H1 (cell line): Measurements from ENCODE around the gene ARHGAP24. TPM values are rescaled to one million over a fixed set of nuclear protein-coding genes. Genes with fewer than 3 reads are reported as not detected.

Source experiments
- CTCF ChIA-PET: fragments of 300-600 bp; sonication (Branson Sonifier 250); formaldehyde crosslinking; loops from one replicate; lab custom pipeline; 2021; ENCODE audit not compliant: partially characterized antibody; lab: Charles Lee
- POLR2A ChIA-PET: fragments of 300-600 bp; sonication (Branson Sonifier 250); formaldehyde crosslinking; loops from one replicate; lab custom pipeline; 2021; ENCODE audit warnings: inconsistent platforms; ENCODE audit not compliant: partially characterized antibody; lab: Charles Lee
- DNase-seq, 2 experiments: peaks; one replicate each; pipeline versions ENCODE4 v3.0.0 to v3.0.0-alpha.2; 2010 to 2022; ENCODE audit warnings: low spot score in 2 of 2, low read depth in 1 of 2, mixed read lengths in 1 of 2
- FAIRE-seq: peaks from 2 replicates; lab custom pipeline; 2011; peaks lifted over from hg19 to GRCh38; lab: Jason Lieb, UNC
- H2AFZ ChIP-seq: 2 replicates; pipeline ENCODE4 v1.8.1; 2012; ENCODE audit warnings: low read length, inconsistent platforms
- H2AK5ac ChIP-seq: 2 replicates; pipeline ENCODE4 v1.6.1; 2013; ENCODE audit warnings: low read depth, low read length
- H2BK120ac ChIP-seq: replicated peaks from 2 replicates; pipeline ENCODE3; 2013; ENCODE audit warnings: low read depth, low read length, inconsistent platforms
- H2BK12ac ChIP-seq: 2 replicates; pipeline ENCODE4 v1.6.1; 2013; ENCODE audit warnings: low read depth, low read length
- H2BK15ac ChIP-seq: 2 replicates; pipeline ENCODE4 v1.6.1; 2013; ENCODE audit warnings: low read length
- H2BK20ac ChIP-seq: 2 replicates; pipeline ENCODE4 v1.6.1; 2013; ENCODE audit warnings: low read length
- H2BK5ac ChIP-seq: 2 replicates; pipeline ENCODE4 v1.6.1; 2013; ENCODE audit warnings: low read depth, low read length
- H3K14ac ChIP-seq: 2 replicates; pipeline ENCODE4 v1.6.1; 2013; ENCODE audit warnings: inconsistent platforms; ENCODE audit not compliant: insufficient read length
- H3K18ac ChIP-seq: 2 replicates; pipeline ENCODE4 v1.6.1; 2013; ENCODE audit warnings: low read length; ENCODE audit errors: extremely low read depth
- H3K23ac ChIP-seq: 2 replicates; pipeline ENCODE4 v1.6.1; 2013; ENCODE audit warnings: inconsistent platforms; ENCODE audit not compliant: insufficient read length
- H3K23me2 ChIP-seq: 2 replicates; pipeline ENCODE4 v1.6.1; 2013; ENCODE audit warnings: low read depth, low read length
- H3K27ac ChIP-seq: 2 replicates; pipeline ENCODE4 v1.6.1; 2011; ENCODE audit warnings: low read depth, low read length, inconsistent platforms
- H3K27me3 ChIP-seq, 4 experiments: replicated peaks in 1 of 4; 1 replicate in 1 of 4; 2 replicates in 3 of 4; pipeline versions ENCODE4 v1.6.1 to v1.8.1; 2011 to 2013; ENCODE audit warnings: low read length in 3 of 4, mild to moderate bottlenecking in 3 of 4, inconsistent platforms in 2 of 4, mixed read lengths in 2 of 4, moderate library complexity in 1 of 4; ENCODE audit not compliant: control insufficient read depth in 3 of 4, insufficient read depth in 3 of 4; ENCODE audit errors: extremely low read depth in 1 of 4
- H3K36me3 ChIP-seq, 4 experiments: 2 replicates each; pipeline versions ENCODE4 v1.6.1 to v1.8.1; 2011 to 2013; ENCODE audit warnings: mild to moderate bottlenecking in 4 of 4, low read length in 3 of 4, moderate library complexity in 2 of 4, control low read depth in 1 of 4, inconsistent platforms in 1 of 4; ENCODE audit not compliant: insufficient read depth in 4 of 4, control insufficient read depth in 2 of 4
- H3K4ac ChIP-seq: replicated peaks from 2 replicates; pipeline ENCODE3; 2013; ENCODE audit warnings: low read length, low read depth, mixed read lengths, inconsistent platforms; ENCODE audit not compliant: insufficient read length
- H3K4me1 ChIP-seq, 4 experiments: replicated peaks in 1 of 4; 1 replicate in 1 of 4; 2 replicates in 3 of 4; pipeline versions ENCODE4 v1.6.1 to v1.8.1; 2011 to 2013; ENCODE audit warnings: low read length in 3 of 4, inconsistent platforms in 2 of 4, mixed read lengths in 1 of 4; ENCODE audit not compliant: insufficient read depth in 4 of 4, control insufficient read depth in 3 of 4
- H3K4me2 ChIP-seq, 2 experiments: 2 replicates each; pipeline versions ENCODE4 v1.6.1 to v1.8.1; 2011 to 2013; ENCODE audit warnings: low read depth in 2 of 2, low read length in 2 of 2, control low read depth in 1 of 2, inconsistent platforms in 1 of 2, mild to moderate bottlenecking in 1 of 2; ENCODE audit not compliant: insufficient read depth in 1 of 2
- H3K4me3 ChIP-seq, 4 experiments: fragments of 200-600, 300-600 bp in 1 of 4; sonication (generic), shearing (Covaris generic), sonication (Bioruptor Twin) in 1 of 4; 2 replicates each; pipeline versions ENCODE4 v1.5.1 to v1.8.1; 2011 to 2016; ENCODE audit warnings: low read length in 4 of 4, low read depth in 3 of 4, control low read depth in 2 of 4, inconsistent platforms in 2 of 4, mild to moderate bottlenecking in 2 of 4, mixed read lengths in 1 of 4, moderate library complexity in 1 of 4; ENCODE audit not compliant: insufficient read depth in 2 of 4; ENCODE audit errors: extremely low read depth in 1 of 4
- H3K56ac ChIP-seq: replicated peaks from 2 replicates; pipeline ENCODE3; 2013; ENCODE audit warnings: low read depth, mild to moderate bottlenecking, mixed read lengths, low read length, inconsistent platforms; ENCODE audit not compliant: insufficient read length
- H3K79me1 ChIP-seq: 2 replicates; pipeline ENCODE4 v1.6.1; 2013; ENCODE audit warnings: low read depth, low read length, control low read depth
- H3K79me2 ChIP-seq, 2 experiments: 2 replicates each; pipeline versions ENCODE4 v1.6.1 to v1.8.1; 2012 to 2013; ENCODE audit warnings: low read length in 2 of 2, mild to moderate bottlenecking in 2 of 2, inconsistent platforms in 1 of 2; ENCODE audit not compliant: insufficient read depth in 2 of 2, control insufficient read depth in 1 of 2
- H3K9ac ChIP-seq, 4 experiments: replicated peaks in 1 of 4; 1 replicate in 1 of 4; 2 replicates in 3 of 4; pipeline versions ENCODE4 v1.6.1 to v1.8.1; 2011 to 2013; ENCODE audit warnings: low read depth in 3 of 4, low read length in 3 of 4, control low read depth in 2 of 4, mild to moderate bottlenecking in 2 of 4, moderate library complexity in 2 of 4, inconsistent platforms in 1 of 4; ENCODE audit errors: extremely low read depth in 1 of 4
- H3K9me3 ChIP-seq, 2 experiments: 2 replicates each; pipeline versions ENCODE4 v1.6.1 to v1.8.1; 2012 to 2013; ENCODE audit warnings: mild to moderate bottlenecking in 2 of 2, moderate library complexity in 2 of 2, control low read depth in 1 of 2, inconsistent platforms in 1 of 2, low read depth in 1 of 2, low read length in 1 of 2, mixed read lengths in 1 of 2; ENCODE audit not compliant: insufficient read depth in 2 of 2
- H4K20me1 ChIP-seq, 2 experiments: replicated peaks in 1 of 2; 2 replicates each; pipeline versions ENCODE3 to v1.8.1; 2011 to 2013; ENCODE audit warnings: inconsistent platforms in 2 of 2, low read length in 2 of 2, mild to moderate bottlenecking in 1 of 2; ENCODE audit not compliant: insufficient read depth in 2 of 2, control insufficient read depth in 1 of 2
- H4K5ac ChIP-seq: 2 replicates; pipeline ENCODE4 v1.6.1; 2013; ENCODE audit warnings: low read length, low read depth, mixed read lengths, inconsistent platforms; ENCODE audit not compliant: insufficient read length
- H4K8ac ChIP-seq: 2 replicates; pipeline ENCODE4 v1.8.0; 2013; ENCODE audit warnings: mild to moderate bottlenecking, moderate library complexity, low read length, inconsistent platforms; ENCODE audit not compliant: insufficient read depth; ENCODE audit errors: extremely low read depth
- H4K91ac ChIP-seq: replicated peaks from 2 replicates; pipeline ENCODE3; 2013; ENCODE audit warnings: low read length, mixed read lengths, inconsistent platforms; ENCODE audit not compliant: insufficient read length
- BCL11A ChIP-seq, 2 experiments: IDR thresholded peaks; one replicate each; pipeline ENCODE4 v1.6.1; 2011; ENCODE audit warnings: low read depth in 2 of 2, low read length in 2 of 2, mild to moderate bottlenecking in 2 of 2
- CBX8 ChIP-seq: fragments of 300-800, 300-1000 bp; sonication (generic); IDR thresholded peaks from 2 replicates; pipeline ENCODE4 v1.7.1; 2016; ENCODE audit warnings: low read depth, low read length, borderline replicate concordance
- EP300 ChIP-seq, 2 experiments: IDR thresholded peaks; 1 replicate in 1 of 2; 2 replicates in 1 of 2; pipeline ENCODE4 v1.6.1; 2011 to 2012; ENCODE audit warnings: low read depth in 2 of 2, low read length in 2 of 2, mild to moderate bottlenecking in 2 of 2, borderline replicate concordance in 1 of 2, inconsistent platforms in 1 of 2, moderate library complexity in 1 of 2
- EZH2 ChIP-seq: fragments of 200-600 bp; sonication (generic); IDR thresholded peaks from 2 replicates; pipeline ENCODE4 v1.7.1; 2012; ENCODE audit warnings: low read depth, mild to moderate bottlenecking, moderate library complexity, low read length, inconsistent platforms; ENCODE audit not compliant: severe bottlenecking
- GABPA ChIP-seq: IDR thresholded peaks from 2 replicates; pipeline ENCODE4 v1.6.1; 2011; ENCODE audit warnings: mild to moderate bottlenecking, low read length, moderate library complexity, borderline replicate concordance; ENCODE audit not compliant: insufficient read depth
- JUND ChIP-seq: IDR thresholded peaks from 2 replicates; pipeline ENCODE4 v1.6.1; 2011; ENCODE audit warnings: mild to moderate bottlenecking, improper control_type of control experiment, low read length
- NRF1 ChIP-seq: IDR thresholded peaks from 2 replicates; pipeline ENCODE4 v1.6.1; 2011; ENCODE audit warnings: mild to moderate bottlenecking, low read depth, low read length, improper control_type of control experiment
- POLR2A ChIP-seq, 2 experiments: IDR thresholded peaks; 1 replicate in 1 of 2; 2 replicates in 1 of 2; pipeline ENCODE4 v1.6.1; 2011; ENCODE audit warnings: low read depth in 2 of 2, low read length in 2 of 2, mild to moderate bottlenecking in 2 of 2; ENCODE audit errors: control extremely low read depth in 1 of 2
- RXRA ChIP-seq: IDR thresholded peaks from 2 replicates; pipeline ENCODE4 v1.6.1; 2011; ENCODE audit warnings: low read depth, mild to moderate bottlenecking, low read length, moderate library complexity; ENCODE audit not compliant: insufficient read depth
- SP1 ChIP-seq: IDR thresholded peaks from 2 replicates; pipeline ENCODE4 v1.6.1; 2011; ENCODE audit warnings: low read depth, low read length
- SP2 ChIP-seq: IDR thresholded peaks from 2 replicates; pipeline ENCODE4 v1.6.1; 2012; ENCODE audit warnings: mild to moderate bottlenecking, low read length, inconsistent platforms
- TCF12 ChIP-seq: IDR thresholded peaks from 2 replicates; pipeline ENCODE4 v1.6.1; 2011; ENCODE audit warnings: low read depth, mild to moderate bottlenecking, low read length
- USF2 ChIP-seq: IDR thresholded peaks from 2 replicates; pipeline ENCODE4 v1.6.1; 2011; ENCODE audit warnings: low read length, improper control_type of control experiment
- polyA plus RNA-seq, 7 experiments: library from polyadenylated mRNA; depleted of rRNA in 3 of 7; stranded (reverse) in 5 of 7; unstranded in 2 of 7; fragments of >200 nt in 5 of 7; fragments of 200-250 nt in 2 of 7; gene quantifications; 1 replicate in 5 of 7; 2 replicates in 1 of 7; 4 replicates in 1 of 7; pipeline versions ENCODE4 v1.2.1 to v1.2.3, GENCODE V29; 2011 to 2013; ENCODE audit warnings: missing spikeins in 2 of 7, mixed read lengths in 2 of 7
- total RNA-seq: library from RNA; stranded (reverse); fragmentation: NEBNext Ultra II Directional; extraction: Animal tissue kit (Norgen Biotek cat#: 25700); gene quantifications from 2 replicates; pipeline ENCODE4 v1.2.1, GENCODE V29; 2021

ARHGAP24 gene
- total and polyA plus RNA-seq, 2 of the 8 experiments (the other 6 are each of a cell fraction or from before 2014, with no cell fraction given), result 0.08 to 0.50 TPM

GRCh38 chr4:85697854-85698253 lies 222.9 kb downstream of the ARHGAP24 start:
- Histone ChIP-seq H2BK12ac (no peak overlapping the region), H3K14ac (no peak overlapping the region), H3K9me3 (no peaks in the 10 kb centered on the region), H4K91ac (no peak overlapping the region), H3K36me3 (no peaks in the 10 kb centered on the region), H3K18ac (no peak overlapping the region), H3K79me2 (no peaks in the 10 kb centered on the region), H4K8ac (no peak overlapping the region), H3K79me1 (no peaks in the 10 kb centered on the region), H3K23ac (no peak overlapping the region), H3K4me3 (no peak overlapping the region), H2AFZ (no peak overlapping the region), H3K27me3 (no peaks in the 10 kb centered on the region), H3K4me1 (no peaks in the 10 kb centered on the region), H3K9ac (no peak overlapping the region), H4K5ac (no peak overlapping the region), H3K27ac (no peak overlapping the region), H2BK20ac (no peak overlapping the region), H2BK120ac (no peak overlapping the region), H2BK15ac (no peak overlapping the region), H3K23me2 (no peaks in the 10 kb centered on the region), H4K20me1 (no peaks in the 10 kb centered on the region), H3K4ac (no peak overlapping the region), H2AK5ac (no peak overlapping the region), H3K56ac (no peak overlapping the region), H3K4me2 (no peak overlapping the region), H2BK5ac (no peak overlapping the region)
- FAIRE-seq (no peak), DNase-seq (no peak)
- ChIA-PET POLR2A (no interaction called here), CTCF (interaction anchor here (1.4 kb wide), 1 partner anchor 16 kb away, joined by 3 read pairs; no protein-coding TSS in a partner anchor)
- TF ChIP-seq BCL11A (IDR thresholded peaks at IDR 0.05; ENCODE audit: low read depth in 2 of 2, low read length in 2 of 2) (no peak), CBX8 (no peak), JUND (no peak), SP2 (no peak), POLR2A (IDR thresholded peaks at IDR 0.05; ENCODE audit: control extremely low read depth in 1 of 2, low read depth in 2 of 2, low read length in 2 of 2) (no peak), EZH2 (no peak), USF2 (no peak), SP1 (no peak), TCF12 (no peak), EP300 (IDR thresholded peaks at IDR 0.05; ENCODE audit: borderline replicate concordance in 1 of 2, low read depth in 2 of 2, low read length in 2 of 2) (no peak), RXRA (no peak), NRF1 (no peak), GABPA (no peak)
